GM19455 (cell line): Measurements from ENCODE around the gene NXF1.
"Not testable (repeated sequence)": the region's sequence is repeated elsewhere in the genome, so short reads cannot be mapped to it uniquely, and the experiment has no call there.

Source experiments
- ATAC-seq: cut with Tn5 transposase; IDR thresholded peaks from one replicate; pipeline ENCODE4 v1.9.1; 2021; ENCODE audit not compliant: unreplicated experiment

The NXF1 gene

GRCh38 chr11:62832336-62833234, 27.3 kb upstream of the NXF1 start, which contains the start of gene TEX54:
Gene TEX54, minus strand, starts transcription at chr11:62832841.
- peak; percentile 18 for ATAC-seq

- ATAC-seq, result peak; percentile 73
These were observed 26.5 kb upstream of the NXF1 start, which contains the start of gene STX5 for GRCh38 chr11:62831520-62832335. Gene STX5, minus strand, starts transcription at chr11:62832051. Its CDS starts 808 bp downstream, at chr11:62831243.

GRCh38 chr11:62830904-62831519, 25.8 kb upstream of the NXF1 start:
- ATAC-seq, result no peak

- not testable (repeated sequence) for ATAC-seq
These were observed 22.9 kb upstream of the NXF1 start for GRCh38 chr11:62828130-62828529.

GRCh38 chr11:62823677-62824076, 18.4 kb upstream of the NXF1 start:
- no peak for ATAC-seq

GRCh38 chr11:62817129-62817528, 11.9 kb upstream of the NXF1 start:
- no peak for ATAC-seq

- ATAC-seq, result no peak
These were observed 11.3 kb upstream of the NXF1 start for GRCh38 chr11:62816557-62816956.

GRCh38 chr11:62811659-62812058, 6.4 kb upstream of the NXF1 start:
- ATAC-seq, result no peak

- no peak for ATAC-seq
These were observed 5.5 kb upstream of the NXF1 start for GRCh38 chr11:62810748-62811147.

- ATAC-seq, result no peak
These were observed 1.4 kb upstream of the NXF1 start for GRCh38 chr11:62806611-62807121.

GRCh38 chr11:62805961-62806441, 761 bp upstream of the NXF1 start:
- ATAC-seq, result no peak

GRCh38 chr11:62804310-62805075, 747 bp downstream of the NXF1 start:
- peak; percentile 34 for ATAC-seq

GRCh38 chr11:62801071-62801470, 4.2 kb downstream of the NXF1 start:
- no peak for ATAC-seq

- no peak for ATAC-seq
These were observed 5.8 kb downstream of the NXF1 start for GRCh38 chr11:62799486-62799885.

- ATAC-seq, result no peak
These were observed 9.0 kb downstream of the NXF1 start for GRCh38 chr11:62796281-62796680.

GRCh38 chr11:62794201-62794775, 11.0 kb downstream of the NXF1 start:
- no peak for ATAC-seq

- no peak for ATAC-seq
These were observed 13.1 kb downstream of the NXF1 start for GRCh38 chr11:62792202-62792575.

- ATAC-seq, result peak; percentile 72
These were observed 13.6 kb downstream of the NXF1 start, which contains the start of gene TMEM223 for GRCh38 chr11:62791501-62792201. Gene TMEM223, minus strand, starts transcription at chr11:62792006. Its CDS starts 12 bp downstream, at chr11:62791994.

GRCh38 chr11:62789576-62789975, 15.7 kb downstream of the NXF1 start:
- ATAC-seq, result no peak
